Ovary (tissue), 3 donors: ENCODE data around the gene TMIGD1.

Experiments
- CTCF ChIP-seq, 3 donors: fragments of 450-650 bp in 2 of 3; fragments of 200-600 bp in 1 of 3; IDR thresholded peaks; one replicate each; pipeline versions ENCODE4 v1.5.1 to v1.8.0; 2016 to 2022; ENCODE audit warnings: antibody characterized with exemption in 3 of 3, mild to moderate bottlenecking in 1 of 3
- EP300 ChIP-seq: sonication (generic); formaldehyde crosslinking; IDR thresholded peaks from one replicate; pipeline ENCODE4 v1.6.1; 2017; ENCODE audit warnings: antibody characterized with exemption
- donor health status: DM: no; HTN: no; CAD: no.

- TF ChIP-seq CTCF (IDR thresholded peaks at IDR 0.05) (no peak), EP300 (no peak)
These were observed 15.7 kb downstream of the TMIGD1 start for GRCh38 chr17:30318155-30318554.
